Glomerular visceral epithelial cell (primary cell): ENCODE results near the gene TRERF1.

ENCODE experiments used
- DNase-seq: peaks from one replicate; pipeline ENCODE4 v3.0.0-alpha.2; 2016; ENCODE audit errors: extremely low spot score

Gene TRERF1

DNA sequence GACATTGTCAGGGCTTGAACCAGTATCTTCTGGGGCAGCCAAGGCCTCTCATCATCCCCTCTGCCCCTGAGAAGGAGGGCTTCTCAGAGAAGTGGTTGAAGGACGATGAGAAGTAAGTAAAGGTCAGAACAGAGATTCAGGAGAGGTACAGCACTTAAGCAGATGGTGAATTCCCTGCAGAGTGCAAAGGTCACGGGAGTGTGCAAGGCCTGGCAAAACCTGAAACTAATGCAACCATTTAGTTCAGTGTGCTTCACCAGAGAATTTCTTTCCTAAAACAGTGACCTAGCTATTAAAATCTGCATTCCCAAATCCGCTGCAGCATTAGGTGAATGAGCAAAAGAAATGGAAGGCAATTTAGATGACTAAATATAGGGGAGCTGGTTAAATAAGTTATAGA lies 58.4 kb downstream of the TRERF1 start:
- DNase-seq: no peak

DNA sequence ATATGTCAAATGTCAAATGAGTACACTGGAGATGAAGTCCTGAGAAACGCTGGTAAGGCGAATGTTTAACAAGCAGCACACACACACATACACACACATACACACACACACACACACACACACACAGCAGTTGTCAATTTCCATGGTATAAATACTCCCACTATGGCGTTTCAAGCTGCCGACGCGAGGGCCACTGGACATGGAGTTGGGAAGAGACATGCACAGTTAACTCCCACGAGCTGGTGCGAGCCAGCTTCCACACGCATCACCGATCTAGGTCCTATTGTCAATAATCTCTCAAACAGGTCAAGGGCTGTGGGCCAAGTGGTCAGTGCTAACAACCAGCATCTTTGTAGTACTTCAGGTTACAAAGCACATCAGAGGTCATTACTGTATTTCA lies 58.9 kb downstream of the TRERF1 start:
- no peak for DNase-seq

DNA sequence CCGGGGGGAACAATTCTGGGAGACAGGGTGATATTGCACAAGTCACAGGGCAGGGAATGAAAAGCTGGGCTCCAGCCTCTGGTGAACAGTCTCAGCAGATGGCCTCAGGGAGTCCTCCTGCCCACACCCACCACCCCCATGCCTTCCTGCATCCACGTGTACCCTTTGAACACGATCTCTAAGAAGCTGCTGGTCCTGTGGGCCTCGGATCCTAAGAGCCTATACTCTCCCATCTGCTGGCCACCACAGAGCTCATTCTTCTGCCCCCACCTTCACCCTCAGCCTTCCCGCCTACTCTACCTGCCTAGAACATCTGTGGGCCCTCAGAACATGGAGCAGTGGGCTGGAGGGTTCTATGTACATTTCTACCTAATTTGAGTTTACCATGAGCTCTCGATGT lies 60.3 kb downstream of the TRERF1 start:
- DNase-seq: no peak

DNA sequence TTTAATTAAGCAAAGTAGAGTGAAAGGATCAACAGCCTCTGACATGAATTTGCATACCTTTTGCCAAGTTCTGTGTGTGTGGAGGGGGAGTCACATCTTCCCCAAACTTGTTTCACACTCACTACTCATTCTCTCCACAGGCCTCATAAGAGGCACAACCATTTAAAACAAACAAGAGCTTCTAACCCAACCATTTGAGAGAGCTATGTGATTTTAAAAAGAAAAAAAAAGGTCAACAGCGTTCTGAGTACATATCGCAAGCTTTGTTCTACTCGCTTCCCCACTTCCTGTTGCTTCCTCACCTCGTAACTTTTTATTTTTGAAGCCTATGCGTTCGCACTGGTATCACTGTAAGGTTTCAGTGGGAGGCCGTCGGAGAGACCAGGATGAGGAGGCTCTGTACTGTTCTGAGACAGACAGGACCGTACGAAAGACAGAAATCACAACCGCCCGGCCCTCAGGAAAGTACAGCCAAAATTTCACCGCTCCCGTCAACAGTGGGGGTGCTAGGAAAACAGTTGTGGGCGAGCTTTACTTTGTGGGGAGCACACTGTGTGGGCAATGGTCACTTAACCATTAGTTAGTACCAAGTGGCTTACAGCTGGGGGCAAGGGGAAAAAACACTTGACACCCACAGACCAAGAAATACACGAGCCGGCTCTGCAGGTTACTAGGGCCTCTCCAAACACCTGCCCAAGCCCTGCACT lies 61.3 kb downstream of the TRERF1 start:
- no peak for DNase-seq

DNA sequence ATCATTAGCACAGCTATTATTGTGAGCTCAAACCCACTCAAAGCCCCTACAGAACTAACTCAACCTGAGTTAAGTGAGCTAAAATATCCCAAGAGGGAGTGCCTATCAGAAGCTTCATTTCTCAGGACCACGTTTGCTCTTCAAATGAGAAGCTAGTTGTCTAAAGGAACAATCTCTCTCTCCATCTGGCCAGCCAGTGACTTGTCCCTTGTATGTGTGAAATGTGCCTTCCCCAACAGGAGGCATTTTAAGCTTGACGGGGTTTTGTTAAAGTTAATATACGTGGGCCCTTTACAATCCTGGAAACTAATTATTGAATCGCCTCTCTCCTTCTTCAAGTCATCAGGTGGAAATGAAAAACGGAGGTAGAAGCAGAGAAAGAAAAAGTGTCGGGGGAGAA lies 62.0 kb downstream of the TRERF1 start:
- DNase-seq: no peak

DNA sequence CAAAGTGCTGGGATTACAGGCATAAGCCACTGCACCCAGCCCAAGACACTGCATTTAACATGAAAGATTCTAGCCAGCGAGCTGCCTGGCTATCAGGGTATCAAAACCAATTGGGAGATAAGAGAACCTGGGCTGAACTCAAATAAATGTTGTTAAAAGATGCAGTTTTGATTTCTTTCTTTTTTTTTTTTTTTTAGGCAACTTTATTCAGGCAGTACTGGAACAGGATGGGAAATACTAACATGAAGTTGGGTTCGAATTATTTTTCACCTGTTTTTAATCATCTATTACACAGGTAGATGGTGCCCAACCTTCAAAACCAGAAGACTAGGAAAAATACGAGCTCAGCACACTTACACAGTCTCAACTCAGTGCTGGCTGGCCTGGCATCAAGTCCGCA lies 63.7 kb downstream of the TRERF1 start:
- DNase-seq: no peak

DNA sequence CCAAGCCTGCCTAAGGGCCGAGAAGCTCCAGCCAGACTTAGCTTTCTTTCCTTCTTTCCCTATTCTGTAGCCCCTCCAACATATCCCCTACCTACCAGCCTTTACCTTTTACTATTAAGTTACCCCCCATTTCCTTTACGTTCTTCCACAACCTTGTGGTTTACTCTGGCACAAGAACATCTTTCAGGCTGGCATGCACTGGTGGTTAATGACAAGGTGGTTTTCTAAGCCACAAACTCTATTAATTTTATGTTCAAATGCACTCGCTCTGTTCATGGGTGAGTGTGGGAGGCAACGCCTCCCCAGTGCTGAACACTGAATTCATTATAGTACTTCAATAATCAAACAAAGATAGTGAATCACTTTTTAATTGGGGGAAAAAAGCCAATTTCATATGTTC lies 64.4 kb downstream of the TRERF1 start:
- peak; percentile 47 for DNase-seq

DNA sequence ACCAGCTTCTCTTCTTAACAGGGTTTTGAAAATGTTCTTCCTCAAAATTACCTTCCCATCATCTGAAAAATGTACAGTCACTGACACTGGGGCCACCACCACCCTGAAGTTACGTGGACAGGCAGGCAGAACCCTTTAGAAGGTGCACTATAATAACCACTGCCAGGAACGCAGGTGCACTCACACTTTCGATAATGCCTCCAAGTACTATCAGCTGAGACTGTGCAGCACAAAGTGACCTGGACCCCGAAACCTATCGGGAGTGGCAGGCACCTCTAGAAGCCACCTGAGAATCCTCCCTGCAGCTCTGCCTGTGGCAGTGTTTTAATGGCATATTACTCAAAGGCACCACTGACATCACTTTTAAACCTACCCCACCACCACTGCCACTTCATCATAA lies 66.4 kb downstream of the TRERF1 start:
- no peak for DNase-seq

DNA sequence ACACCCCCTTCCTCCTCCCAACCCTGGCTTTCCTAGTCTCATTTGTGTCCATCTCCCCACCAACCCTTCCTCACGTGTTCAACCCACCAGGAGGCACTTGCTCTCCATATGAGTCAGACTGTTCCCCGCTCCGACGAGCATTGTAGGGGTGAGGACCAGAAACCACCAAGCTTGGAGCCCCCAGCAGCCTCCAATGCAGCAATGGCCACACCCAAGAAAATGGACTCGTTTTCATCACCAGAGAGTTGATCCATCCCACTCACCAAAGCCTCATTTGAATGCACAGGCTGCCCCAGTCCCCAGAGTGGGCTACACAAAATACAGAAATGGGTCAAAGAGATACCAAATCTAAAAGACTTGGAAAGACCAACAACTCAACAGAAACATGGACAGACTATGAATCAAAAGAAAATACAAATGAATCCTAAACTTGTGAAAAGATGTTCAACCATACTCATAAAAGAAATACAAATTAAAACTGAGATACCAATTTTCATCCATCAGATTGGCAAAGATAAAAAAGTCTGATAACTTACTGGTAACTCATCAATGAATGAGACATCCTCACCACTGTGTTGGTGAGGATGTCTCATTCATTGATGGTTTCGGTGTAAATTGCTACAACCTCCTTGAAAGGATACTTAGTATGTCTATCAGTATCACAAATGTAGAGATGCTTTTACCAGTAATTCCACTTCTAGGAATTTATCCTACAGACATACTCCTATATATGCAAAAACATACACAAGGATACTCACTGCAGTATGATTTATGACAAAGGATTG lies 68.1 kb downstream of the TRERF1 start:
- no peak for DNase-seq

DNA sequence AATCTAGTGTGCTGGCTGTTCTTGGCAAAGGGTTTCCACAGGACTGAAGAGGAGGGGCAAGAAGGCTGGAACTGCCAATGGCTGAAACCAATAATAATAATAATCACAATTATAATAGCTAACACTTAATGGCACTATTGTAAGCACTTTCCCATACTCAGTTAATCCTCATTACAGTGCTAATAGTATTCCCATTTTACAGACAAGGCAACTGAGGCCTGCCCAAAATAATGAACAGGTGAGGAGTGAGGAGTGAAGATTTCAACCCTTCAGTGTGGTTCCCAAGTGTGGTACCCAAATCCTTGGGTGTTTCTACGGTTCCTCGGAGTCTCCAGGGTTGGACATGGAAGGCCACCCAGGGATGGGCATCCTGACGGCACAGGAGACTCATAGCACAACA lies 69.9 kb downstream of the TRERF1 start:
- no peak for DNase-seq

DNA sequence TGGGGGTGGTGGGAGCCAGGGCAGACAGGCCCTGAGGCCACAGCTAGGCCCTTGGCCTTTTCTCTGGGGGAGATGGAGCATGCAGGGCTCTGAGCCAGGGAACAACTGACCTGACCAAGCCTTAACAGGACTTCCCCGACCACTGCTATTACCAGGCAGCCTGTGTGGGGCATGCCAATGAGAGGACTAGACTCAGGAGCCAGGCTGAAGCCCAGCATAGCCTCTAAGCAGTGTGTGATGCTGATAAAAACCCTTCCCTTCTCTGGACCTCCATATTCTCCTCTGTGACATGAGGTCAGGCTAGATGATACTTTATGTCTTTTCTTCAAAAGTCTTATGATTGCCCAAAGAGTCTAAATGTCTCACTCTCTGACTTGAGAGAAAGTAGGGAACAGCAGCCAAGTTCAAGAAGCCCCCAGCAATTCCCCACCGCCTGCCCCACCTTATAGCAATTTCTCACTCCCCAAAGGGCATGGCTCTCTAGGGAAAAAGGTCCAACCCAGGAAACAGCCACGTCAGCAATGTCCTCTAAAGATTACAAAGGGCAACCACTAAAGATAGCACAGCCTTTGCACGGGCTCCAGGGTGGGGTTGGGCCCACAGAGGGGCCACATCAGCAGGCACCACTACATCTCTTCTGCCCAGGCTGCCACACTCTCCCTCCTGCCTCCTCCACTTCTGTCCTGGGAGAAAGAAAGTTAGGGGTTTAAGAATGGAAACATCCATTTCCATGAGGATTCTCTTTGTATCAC lies 71.3 kb downstream of the TRERF1 start:
- no peak for DNase-seq

DNA sequence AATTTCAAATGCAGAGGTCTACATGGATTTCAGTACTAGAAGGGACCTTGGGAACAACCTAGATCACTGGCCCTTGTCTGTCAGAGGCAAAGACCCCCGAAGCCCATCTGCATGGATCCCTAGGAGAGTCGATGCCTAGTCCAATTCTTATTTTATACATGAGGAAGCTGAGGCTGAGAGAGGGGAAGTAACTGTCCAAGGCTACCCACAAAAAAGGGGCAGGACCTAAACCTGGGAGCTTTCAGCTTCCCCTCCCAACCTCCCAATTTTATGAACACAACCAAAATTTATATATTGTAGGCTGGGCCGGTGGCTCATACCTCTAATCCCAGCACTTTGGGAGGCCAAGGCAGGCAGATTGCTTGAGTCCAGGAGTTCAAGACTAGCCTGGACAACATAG lies 73.2 kb downstream of the TRERF1 start:
- DNase-seq: no peak

DNA sequence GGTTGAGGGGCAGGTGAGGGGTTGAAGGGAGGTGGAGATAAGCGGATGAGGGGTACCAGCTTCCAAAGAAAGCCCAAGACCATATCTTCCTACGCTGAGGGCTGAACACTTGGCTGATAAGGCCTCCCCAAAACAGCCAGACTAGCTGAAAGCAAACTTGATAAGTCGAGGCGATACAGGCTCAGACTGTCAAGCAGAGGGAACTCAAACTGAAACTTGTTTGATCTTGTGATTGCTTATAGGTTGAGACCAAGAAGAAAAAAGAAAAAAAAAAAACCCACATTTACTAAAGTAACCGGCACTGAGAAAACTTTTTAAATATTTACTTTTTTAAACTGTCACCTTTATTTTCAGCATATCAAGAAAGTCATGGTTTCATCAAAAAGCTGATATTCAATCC lies 73.6 kb downstream of the TRERF1 start:
- DNase-seq: no peak

DNA sequence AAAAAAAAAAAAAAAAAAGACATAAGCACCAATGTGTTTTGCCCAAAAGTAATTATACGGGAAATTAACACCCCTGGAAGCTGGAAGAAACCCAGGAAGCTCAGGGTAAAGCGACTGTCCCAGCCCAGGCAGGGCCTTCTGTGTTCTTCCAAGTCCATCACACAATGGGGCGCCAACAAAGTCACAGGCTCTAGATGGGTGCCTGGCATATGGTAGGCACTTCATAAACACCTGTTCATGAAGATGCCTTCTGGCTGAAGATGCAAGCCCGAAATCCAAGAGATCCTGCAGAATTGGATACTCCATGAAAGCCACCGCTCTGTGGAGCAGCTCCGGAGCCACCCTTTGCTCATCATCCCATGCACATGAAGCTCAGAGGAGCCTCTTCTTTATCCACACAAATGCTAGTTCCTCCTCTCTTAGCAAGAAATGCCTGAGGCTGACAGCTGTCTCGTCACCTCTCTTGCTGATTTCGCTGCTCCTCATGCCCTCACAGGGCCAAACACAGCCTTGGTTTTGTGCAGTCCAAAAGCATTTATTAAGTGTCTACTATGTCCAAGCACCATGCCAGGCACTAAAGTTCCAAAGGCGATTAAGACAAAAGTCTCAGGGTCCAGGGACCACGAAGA lies 76.6 kb downstream of the TRERF1 start:
- DNase-seq: no peak

DNA sequence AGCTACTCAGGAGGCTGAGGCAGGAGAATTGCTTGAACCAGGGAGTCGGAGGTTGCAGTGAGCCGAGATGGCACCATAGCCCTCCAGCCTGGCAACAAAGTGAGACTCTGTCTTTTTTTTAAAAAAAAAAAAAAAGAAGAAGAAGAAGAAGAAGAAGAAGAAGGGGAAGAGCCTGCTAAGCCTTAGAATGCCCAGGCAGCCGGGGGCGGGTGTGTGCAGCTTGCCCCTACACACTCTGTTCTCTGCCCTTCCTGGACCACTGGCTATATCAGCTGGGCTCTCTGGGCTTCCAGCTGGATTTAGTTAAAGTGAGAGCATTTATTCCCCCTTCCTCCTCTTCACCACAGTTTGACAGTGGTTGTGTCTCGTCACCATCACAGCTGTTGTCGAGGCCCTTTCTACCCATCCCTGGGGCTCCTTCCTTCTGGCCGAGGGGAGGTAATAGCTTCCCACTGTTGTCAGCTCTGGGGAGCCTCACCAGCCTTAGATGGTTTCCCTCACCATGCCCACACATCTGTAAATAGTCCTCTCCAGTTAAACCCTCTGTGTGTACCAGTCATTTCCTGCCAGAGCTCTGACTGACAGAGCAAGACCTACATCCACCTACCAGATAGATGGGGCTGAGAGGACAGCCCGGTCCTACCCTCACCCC lies 77.6 kb downstream of the TRERF1 start:
- no peak for DNase-seq

DNA sequence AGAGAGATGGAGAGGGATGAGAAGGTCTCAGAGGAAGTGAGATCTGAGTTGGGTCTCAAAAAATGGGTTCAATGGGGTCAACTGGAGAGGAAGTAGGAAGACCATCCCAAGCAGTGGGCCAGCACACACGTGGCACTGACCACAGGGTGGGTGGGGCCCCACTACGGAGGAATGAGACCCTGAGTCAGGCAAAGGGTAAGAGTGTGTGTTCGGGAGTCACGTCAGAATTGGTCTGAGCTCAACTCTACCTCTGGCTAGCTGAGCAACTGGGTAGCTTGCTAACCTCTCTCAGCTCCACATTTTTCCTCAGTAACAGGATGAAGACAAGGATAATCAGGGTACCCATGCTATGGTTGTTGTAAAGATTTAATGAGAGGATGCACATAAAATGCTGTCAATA lies 79.0 kb downstream of the TRERF1 start:
- DNase-seq: no peak

DNA sequence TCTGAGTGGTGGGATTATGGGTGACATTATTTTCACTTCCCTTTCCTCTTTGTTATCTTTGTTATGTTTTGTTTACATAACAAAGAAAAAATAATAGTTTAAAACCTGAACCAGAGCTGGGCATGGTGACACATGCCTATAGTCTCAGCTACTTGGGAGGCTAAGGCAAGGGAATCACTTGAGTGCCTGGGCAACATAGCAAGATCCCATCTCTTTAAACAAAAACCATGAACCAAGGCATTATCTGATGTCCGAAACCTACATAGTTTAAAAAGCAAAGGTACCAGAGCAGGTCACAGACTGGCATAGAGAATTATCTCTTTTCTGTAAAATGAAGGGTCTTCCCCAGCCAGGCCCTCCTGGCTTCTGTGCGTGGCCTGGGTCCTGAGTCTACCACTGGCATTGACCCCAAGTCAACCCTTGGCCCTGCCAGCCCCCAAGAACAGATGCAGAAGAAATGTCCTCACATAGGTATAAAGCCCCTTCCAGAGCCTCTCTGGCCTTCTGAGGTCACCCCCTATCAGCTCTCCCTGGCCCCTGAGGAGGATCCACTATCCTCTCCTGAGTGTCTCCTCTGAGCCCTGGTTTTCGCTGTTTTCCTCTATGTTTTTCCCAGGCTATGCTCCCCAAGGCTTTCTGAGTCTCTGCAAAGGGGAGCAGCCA lies 81.3 kb downstream of the TRERF1 start:
- no peak for DNase-seq

DNA sequence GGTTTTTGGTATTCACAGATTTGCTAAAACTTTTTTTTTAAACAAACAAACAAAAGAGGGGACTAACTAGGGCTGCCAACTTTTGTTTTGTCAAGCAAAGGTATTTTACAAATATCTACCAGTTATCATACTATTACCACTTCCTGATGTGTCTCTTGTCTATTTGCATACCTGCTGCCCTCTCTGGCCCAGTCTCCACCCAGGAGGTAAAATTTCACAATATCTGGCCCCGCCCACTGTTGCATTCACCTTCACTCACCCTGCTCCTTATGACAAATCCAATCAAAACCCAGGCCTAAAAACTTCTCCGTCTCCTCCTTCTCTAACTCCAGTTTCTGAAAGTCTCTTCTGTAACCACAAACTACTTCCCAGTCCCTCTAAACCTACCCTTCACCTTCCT lies 82.2 kb downstream of the TRERF1 start:
- DNase-seq: no peak

DNA sequence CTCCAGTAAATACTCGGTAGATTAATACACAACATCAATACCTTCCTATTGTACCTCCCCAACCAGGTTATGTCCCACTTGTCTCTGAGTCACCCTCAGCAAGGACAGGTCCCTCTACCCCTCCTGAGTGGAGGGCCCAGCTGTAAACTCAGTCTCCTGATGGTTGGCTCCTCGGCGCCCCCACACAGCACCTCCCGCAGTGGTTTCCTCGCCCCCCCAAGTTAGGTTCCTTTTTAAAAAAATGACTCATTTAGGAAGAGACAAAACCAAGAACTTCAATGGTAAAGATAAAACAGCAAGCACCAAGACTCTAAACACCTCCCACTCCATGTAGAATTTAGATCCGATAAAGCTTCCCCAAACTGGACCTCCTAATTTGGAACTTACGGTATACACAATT lies 83.5 kb downstream of the TRERF1 start:
- DNase-seq: no peak

DNA sequence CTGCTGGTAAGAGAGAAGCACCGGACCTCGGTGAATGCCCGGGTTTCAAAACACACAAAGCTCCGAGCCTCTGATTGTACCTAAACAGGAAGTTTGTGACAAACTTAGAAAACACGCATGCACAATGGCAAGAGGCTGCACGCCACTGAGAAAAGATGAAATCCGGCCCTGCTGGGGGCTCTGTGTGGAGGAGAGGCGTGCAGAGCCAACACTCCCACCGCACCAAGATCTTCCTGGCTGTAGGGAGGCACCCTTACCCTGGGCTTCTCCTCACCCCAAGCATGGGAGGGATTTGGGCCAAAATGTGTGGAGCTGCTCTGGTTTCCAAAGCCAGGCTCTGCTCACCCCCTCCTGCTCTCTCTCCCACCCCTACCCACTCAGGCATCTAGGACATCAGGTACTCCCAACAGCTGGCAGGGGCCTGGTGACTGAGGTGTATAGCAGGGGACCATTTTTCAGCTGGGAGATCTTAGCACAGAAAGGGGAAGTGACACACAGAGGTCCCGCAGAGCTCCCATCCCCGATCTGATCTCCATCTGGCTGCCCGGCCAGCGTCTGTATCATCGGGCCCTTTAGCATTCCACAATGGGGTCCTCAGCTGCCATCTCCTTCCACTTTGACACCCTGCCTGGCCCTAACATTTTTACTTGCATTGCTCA lies 84.2 kb downstream of the TRERF1 start:
- no peak for DNase-seq

DNA sequence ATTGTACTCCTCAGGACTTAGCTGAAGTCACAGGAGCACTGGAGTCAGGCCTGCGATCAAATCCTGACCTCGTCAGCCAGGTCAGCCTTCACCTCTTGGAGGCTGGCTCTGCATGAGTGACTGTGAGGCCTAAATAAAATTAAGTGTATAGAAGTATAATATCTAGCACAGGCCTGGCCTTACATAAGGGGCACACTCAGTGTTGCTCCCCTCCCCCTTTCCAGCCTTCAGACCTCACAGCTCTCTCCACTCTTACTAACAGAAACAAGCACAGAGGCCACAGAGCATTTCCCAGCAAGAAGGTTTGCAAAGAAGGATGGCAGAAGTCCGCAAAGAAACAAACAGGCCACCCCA lies 84.8 kb downstream of the TRERF1 start:
- DNase-seq: no peak
